ENCODE results near the gene ADCY6.
"Not testable (repeated sequence)": the region's sequence is repeated elsewhere in the genome, so short reads cannot be mapped to it uniquely, and the experiment has no call there.

ADCY6 gene

DNA sequence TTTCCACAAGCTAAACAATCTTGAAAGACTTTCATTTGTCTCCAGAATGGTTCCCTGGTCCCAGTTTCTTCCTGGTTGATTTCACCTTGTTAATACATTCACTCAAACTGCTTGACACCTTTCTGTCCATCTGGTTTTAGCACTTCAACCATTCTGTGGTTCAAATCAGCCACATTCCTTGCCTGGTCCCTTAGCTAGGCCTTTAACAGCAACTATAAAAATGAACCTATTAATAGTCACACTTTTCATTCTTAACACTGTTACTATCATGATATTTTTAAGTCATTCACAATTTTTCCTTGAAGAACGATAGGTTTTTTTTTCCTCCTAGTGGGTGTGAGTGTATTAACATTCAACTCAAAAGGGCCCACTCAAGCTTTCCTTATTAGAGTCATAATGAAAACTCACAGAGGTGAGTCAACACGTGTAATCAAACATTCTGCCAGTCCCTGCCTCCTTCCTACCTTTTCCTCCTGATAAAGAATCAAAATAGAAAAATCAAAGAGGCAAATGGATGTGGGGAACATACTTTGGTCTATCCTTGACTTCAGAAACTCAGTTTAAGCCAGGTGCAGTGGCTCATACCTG lies 38.0 kb downstream of the ADCY6 start:
- no peak for DNase-seq (ENCODE audit: low read depth)

DNA sequence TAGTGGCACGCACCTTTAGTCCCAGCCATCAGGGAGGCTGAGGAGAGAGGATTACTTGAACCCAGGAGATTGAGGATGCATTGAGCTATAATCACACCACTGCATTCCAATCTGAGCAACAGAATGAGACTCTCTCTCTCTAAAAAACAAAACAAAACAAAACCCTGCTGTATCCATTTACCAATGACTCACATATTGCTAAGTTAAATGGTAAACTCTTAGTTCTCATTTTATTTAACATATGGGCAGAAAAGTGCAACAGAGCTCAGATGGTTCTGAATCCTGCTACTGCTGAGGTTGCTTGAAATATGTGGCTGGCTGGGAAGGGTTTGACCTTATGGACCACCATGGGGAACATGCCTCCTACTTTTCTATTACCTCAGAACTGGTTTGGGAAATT lies 38.7 kb downstream of the ADCY6 start:
- DNase-seq (ENCODE audit: low read depth), result no peak

DNA sequence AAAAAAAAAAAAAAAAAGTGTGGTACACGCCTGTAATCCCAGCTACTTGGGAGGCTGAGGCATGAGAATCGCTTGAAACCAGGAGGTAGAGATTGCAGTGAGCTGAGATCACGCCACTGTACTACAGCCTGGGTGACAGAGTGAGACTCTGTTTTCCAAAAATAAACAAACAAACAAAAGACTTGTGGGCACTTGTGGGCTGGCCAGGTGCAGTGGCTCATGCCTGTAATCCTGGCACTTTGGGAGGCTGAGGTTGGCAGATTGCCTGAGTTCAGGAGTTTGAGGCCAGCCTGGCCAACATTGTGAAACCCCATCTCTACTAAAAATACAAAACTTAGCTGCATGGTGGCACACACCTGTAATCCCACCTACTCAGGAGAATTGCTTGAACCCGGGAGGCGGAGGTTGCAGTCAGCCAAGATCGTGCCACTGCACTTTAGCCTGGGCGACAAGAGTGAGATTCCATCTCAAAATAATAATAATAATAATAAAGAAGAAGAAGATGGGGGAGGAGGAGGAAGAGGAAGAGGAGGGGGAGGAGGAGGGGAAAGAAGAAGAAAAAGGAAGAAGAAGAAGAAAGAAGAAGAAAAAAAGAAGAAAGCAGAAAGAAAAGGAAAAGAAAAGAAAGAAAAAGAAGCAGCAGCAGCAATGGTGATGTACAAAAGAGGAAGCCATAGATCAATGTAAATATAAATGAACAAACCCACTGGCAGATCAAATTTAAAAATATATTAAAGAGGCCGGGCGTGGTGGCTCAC lies 44.5 kb downstream of the ADCY6 start:
- DNase-seq (ENCODE audit: low read depth), result no peak

GRCh38 chr12:48739618-48740269 lies 49.1 kb downstream of the ADCY6 start:
- no peak for DNase-seq (ENCODE audit: low read depth)

DNA sequence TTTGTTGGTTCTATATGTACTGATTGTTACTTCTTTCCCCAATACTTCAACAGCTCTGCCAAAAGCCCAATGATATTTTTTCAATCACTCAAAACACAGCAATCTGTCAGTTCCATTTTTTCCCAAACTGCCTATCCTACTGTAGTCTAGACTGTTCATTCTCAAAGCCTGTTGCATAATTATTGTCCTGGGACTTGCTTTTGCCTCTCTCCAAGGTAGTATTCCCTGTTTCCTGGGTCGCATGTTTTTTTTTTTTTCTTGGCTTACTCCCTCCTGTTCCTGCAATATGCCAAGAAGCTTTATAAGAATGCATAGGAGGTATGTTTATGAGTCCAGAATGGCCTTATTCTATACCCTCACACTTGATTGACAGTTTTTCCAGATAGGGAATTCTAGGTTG lies 52.4 kb downstream of the ADCY6 start:
- no peak for DNase-seq (ENCODE audit: low read depth)

- DNase-seq (ENCODE audit: low read depth), result no peak
These were observed 60.1 kb downstream of the ADCY6 start for GRCh38 chr12:48728807-48729206.

- DNase-seq (ENCODE audit: low read depth), result not testable (repeated sequence)
These were observed 68.2 kb downstream of the ADCY6 start for GRCh38 chr12:48720737-48721136.

GRCh38 chr12:48720171-48720570 lies 68.7 kb downstream of the ADCY6 start:
- not testable (repeated sequence) for DNase-seq (ENCODE audit: low read depth)

- not testable (repeated sequence) for DNase-seq (ENCODE audit: low read depth)
These were observed 69.9 kb downstream of the ADCY6 start for GRCh38 chr12:48719002-48719401.

DNA sequence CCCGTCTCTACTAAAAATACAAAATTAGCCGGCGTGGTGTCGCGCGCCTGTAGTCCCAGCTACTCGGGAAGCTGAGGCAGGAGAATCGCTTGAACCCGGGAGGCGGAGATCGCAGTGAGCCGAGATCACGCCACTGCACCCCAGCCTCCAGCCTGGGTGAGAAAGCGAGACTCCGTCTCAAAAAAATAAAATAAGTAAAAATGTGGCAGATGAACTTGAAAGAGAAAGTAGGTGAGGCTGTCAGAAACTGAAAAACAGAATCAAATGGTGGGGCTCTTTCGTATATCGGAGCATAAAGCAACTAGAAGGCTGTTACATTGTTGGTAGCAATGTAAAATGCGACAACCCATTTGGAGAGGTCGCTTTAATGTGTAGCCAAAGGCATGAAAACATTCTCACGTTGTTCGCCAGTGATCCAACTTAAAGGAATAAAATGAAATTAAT lies 71.6 kb downstream of the ADCY6 start:
- peak; percentile 1 for DNase-seq (ENCODE audit: low read depth)

DNA sequence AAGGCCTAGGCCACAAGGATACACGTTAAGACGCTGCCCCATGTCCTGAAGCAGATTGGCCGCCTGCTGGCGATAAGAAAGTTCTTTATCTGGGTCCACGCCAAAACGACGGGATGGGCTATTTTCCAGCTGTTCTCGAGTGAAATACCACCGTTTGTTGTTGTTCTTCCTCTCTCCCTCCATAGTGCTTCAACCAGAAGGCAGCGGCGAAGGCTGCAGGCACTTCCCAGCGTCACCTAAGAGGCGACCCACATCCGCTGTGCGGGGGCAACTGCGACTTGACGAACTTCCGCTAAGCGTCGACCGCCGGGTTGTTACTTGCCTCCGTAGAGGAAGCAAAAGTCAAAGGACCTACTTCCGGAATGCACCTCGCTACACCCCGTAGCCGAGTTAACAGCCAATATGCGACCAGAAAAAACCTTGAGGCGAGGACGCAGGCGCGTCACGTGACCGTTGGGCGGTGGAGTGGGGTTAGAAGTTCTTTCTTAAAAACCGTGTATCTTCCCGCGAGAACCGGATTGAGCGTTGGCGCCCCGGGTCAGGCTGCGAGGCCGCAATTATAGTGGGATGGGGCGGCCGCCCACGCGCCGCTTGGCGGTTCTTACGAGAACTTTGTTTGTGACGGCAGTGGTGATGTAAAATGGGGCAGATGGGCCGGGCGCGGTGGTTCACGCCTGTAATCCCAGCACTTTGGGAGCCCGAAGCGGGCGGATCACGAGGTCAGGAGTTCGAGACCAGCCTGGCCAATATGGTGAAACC lies 72.2 kb downstream of the ADCY6 start, which contains the start of gene CCNT1:
TSS of gene CCNT1 (minus strand) at position 215 of the 759 bp plus-strand sequence. CDS start at position 183, 32 bp downstream.
- peak; percentile 100 for DNase-seq (ENCODE audit: low read depth)
